Upper lobe of left lung (tissue), 6 donors: ENCODE measurements around the gene SLC16A3. TPM values are rescaled to one million over a fixed set of nuclear protein-coding genes. Genes with fewer than 3 reads are reported as not detected.

Experiments used
- ATAC-seq, 2 donors: fragments of 200-7000 bp; cut with Tn5 transposase; one replicate each; pipeline ENCODE4 v1.9.1; 2022; ENCODE audit warnings: mild to moderate bottlenecking in 2 of 2, moderate library complexity in 2 of 2; ENCODE audit not compliant: low FRiP score in 2 of 2
- DNase-seq, 2 donors: peaks; one replicate each; pipeline ENCODE4 v3.0.0-alpha.2; 2019 to 2020
- H3K27ac ChIP-seq, 4 donors: fragments of 200-600 bp; sonication (generic); one replicate each; pipeline ENCODE4 v1.5.1; 2016 to 2019
- H3K27me3 ChIP-seq, 4 donors: fragments of 200-600 bp; sonication (generic); one replicate each; pipeline ENCODE4 v1.5.1; 2017 to 2019
- H3K36me3 ChIP-seq, 4 donors: fragments of 200-600 bp; sonication (generic); one replicate each; pipeline ENCODE4 v1.5.1; 2016 to 2019
- H3K4me1 ChIP-seq, 4 donors: fragments of 200-600 bp; sonication (generic); one replicate each; pipeline ENCODE4 v1.5.1; 2018 to 2019
- H3K4me3 ChIP-seq, 4 donors: fragments of 200-600 bp; sonication (generic); one replicate each; pipeline ENCODE4 v1.5.1; 2017 to 2019; ENCODE audit warnings: mild to moderate bottlenecking in 2 of 4, moderate library complexity in 1 of 4
- H3K9me3 ChIP-seq, 4 donors: fragments of 200-600 bp; sonication (generic); one replicate each; pipeline ENCODE4 v1.5.1; 2018 to 2019
- EP300 ChIP-seq, 4 donors: sonication (generic); formaldehyde crosslinking; IDR thresholded peaks; one replicate each; pipeline ENCODE4 v1.5.1; 2017; ENCODE audit warnings: antibody characterized with exemption in 4 of 4, control low read depth in 2 of 4
- POLR2A ChIP-seq, 4 donors: fragments of 450-650 bp; IDR thresholded peaks; one replicate each; pipeline ENCODE4 v1.5.1; 2016 to 2017; ENCODE audit warnings: antibody characterized with exemption in 4 of 4, mild to moderate bottlenecking in 2 of 4
- POLR2AphosphoS5 ChIP-seq, 2 donors: sonication (generic); formaldehyde crosslinking; IDR thresholded peaks; one replicate each; pipeline ENCODE4 v1.5.1; 2017; ENCODE audit warnings: antibody characterized with exemption in 2 of 2
- WGBS, 2 donors: methylation state at CpG; one replicate each; pipeline ENCODE4 v1.1.5; 2017 to 2018; 5-methylcytosine and 5-hydroxymethylcytosine counted together
- total RNA-seq, 6 donors: library from RNA; depleted of rRNA in 4 of 6; stranded (reverse); fragments of >200 nt in 4 of 6; gene quantifications; one replicate each; pipeline versions ENCODE4 v1.1.0 to v1.2.1, GENCODE V29; 2016 to 2021
- TF ChIP-seq, protein P1 (sequence below), 6 experiments: fragments of 450-650 bp in 4 of 6; fragments of 200-600 bp in 2 of 6; sonication (generic) in 2 of 6; IDR thresholded peaks; one replicate each; pipeline ENCODE4 v1.5.1; 2016 to 2019; ENCODE audit warnings: antibody characterized with exemption in 6 of 6
- donor health status: DM: no; HTN: no; CAD: no; lungs with moderate emphysema.
- donor health status: DM: no; HTN: yes; CAD: no; lungs with severe emphysema.

Gene SLC16A3
- total RNA-seq, 6 donors from 2014 or later = 33.5 to 134 (median 102) TPM

DNA sequence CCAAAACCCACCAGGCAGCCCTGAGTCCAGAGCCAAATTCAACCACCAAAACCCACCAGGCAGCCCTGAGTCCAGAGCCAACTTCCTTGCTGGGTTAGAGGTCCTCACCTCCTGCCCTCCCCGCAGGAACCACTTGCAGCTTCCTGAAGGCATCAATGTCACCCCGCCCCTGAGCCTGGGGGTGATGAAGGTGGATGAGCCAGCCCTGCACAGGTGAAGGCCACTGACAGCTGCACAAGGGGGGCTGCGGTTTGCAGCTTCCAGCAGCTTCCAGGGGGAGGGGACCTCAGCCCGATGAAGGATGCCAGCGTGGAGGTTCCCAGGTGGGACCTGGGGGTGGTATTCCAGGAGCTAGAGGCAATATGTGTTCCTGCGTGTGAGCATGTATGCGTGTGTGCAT lies 52.2 kb downstream of the SLC16A3 start:
- no peaks in the 10 kb centered on the region for H3K36me3 ChIP-seq
- peaks cover 7 to 28% (median 12%) of the 10 kb centered on the region in 4 donors for H3K4me1 ChIP-seq
- TF ChIP-seq POLR2A (IDR thresholded peaks at IDR 0.05) = no peak
- no peak for TF ChIP-seq EP300 (IDR thresholded peaks at IDR 0.05)
- TF ChIP-seq POLR2AphosphoS5 (IDR thresholded peaks at IDR 0.05) = no peak
- TF ChIP-seq, protein P1, sequence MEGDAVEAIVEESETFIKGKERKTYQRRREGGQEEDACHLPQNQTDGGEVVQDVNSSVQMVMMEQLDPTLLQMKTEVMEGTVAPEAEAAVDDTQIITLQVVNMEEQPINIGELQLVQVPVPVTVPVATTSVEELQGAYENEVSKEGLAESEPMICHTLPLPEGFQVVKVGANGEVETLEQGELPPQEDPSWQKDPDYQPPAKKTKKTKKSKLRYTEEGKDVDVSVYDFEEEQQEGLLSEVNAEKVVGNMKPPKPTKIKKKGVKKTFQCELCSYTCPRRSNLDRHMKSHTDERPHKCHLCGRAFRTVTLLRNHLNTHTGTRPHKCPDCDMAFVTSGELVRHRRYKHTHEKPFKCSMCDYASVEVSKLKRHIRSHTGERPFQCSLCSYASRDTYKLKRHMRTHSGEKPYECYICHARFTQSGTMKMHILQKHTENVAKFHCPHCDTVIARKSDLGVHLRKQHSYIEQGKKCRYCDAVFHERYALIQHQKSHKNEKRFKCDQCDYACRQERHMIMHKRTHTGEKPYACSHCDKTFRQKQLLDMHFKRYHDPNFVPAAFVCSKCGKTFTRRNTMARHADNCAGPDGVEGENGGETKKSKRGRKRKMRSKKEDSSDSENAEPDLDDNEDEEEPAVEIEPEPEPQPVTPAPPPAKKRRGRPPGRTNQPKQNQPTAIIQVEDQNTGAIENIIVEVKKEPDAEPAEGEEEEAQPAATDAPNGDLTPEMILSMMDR (IDR thresholded peaks at IDR 0.05) = no peak
- ATAC-seq (no peak), DNase-seq (no peak)
- no peak overlapping the region for H3K27ac ChIP-seq
- no peaks in the 10 kb centered on the region for H3K9me3 ChIP-seq
- no peaks in the 10 kb centered on the region for H3K27me3 ChIP-seq
- no peak overlapping the region for H3K4me3 ChIP-seq
- 70 to 76% methylated on average over 4 to 7 of the region's 7 CpGs for WGBS, 2 donors

DNA sequence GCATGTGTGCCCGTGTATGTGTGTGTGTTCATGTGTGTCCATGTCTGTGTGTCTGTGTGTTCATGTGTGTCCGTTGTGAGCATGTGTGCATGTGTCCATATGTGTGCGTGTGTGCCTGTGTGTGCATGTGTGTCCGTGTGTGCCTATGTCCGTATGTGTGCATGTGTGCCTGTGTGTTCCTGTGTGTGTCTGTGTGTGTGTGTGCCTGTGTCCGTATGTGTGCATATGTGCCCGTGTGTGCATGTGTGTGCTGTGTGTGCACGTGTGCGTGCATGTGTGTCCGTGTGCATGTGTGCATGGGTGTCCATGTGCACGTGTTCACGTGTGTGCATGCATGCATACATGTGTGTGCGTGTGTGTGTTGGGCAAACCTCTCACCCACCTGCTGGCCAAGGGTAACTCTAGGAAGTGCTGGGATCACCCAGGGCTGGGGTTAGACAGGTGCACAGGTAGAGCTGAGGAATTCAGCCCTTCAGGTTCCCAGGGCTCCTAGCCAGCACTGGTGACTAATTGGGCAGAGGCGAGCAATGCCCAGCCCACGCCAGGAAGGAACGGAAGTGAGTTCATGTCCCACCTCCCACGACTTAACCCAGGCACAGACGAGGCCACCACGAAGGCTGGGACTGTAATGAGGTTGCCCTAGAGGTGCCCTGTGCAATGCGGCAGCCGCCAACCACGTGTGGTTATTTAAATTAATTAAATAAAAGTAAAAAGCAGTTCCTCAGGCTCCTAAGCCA lies 52.8 kb downstream of the SLC16A3 start:
- WGBS, 2 donors = 67 to 70% methylated on average over 21 to 22 of the region's 22 CpGs
- Histone ChIP-seq H3K4me1 (peaks cover 7 to 28% (median 12%) of the 10 kb centered on the region in 4 donors), H3K36me3 (no peaks in the 10 kb centered on the region), H3K4me3 (no peak overlapping the region), H3K9me3 (no peaks in the 10 kb centered on the region), H3K27ac (peak overlapping the region in 3 of 4 donors; percentile 14 to 27 (median 16)), H3K27me3 (no peaks in the 10 kb centered on the region)
- ATAC-seq (peak; percentile 63 to 76), DNase-seq (peak in 1 of 2 donors; percentile 80)
- TF ChIP-seq POLR2AphosphoS5 (IDR thresholded peaks at IDR 0.05) (peak; percentile 12 to 44), POLR2A (IDR thresholded peaks at IDR 0.05) (no peak), EP300 (IDR thresholded peaks at IDR 0.05) (no peak)
- TF ChIP-seq, protein P1 (IDR thresholded peaks at IDR 0.05) = no peak

DNA sequence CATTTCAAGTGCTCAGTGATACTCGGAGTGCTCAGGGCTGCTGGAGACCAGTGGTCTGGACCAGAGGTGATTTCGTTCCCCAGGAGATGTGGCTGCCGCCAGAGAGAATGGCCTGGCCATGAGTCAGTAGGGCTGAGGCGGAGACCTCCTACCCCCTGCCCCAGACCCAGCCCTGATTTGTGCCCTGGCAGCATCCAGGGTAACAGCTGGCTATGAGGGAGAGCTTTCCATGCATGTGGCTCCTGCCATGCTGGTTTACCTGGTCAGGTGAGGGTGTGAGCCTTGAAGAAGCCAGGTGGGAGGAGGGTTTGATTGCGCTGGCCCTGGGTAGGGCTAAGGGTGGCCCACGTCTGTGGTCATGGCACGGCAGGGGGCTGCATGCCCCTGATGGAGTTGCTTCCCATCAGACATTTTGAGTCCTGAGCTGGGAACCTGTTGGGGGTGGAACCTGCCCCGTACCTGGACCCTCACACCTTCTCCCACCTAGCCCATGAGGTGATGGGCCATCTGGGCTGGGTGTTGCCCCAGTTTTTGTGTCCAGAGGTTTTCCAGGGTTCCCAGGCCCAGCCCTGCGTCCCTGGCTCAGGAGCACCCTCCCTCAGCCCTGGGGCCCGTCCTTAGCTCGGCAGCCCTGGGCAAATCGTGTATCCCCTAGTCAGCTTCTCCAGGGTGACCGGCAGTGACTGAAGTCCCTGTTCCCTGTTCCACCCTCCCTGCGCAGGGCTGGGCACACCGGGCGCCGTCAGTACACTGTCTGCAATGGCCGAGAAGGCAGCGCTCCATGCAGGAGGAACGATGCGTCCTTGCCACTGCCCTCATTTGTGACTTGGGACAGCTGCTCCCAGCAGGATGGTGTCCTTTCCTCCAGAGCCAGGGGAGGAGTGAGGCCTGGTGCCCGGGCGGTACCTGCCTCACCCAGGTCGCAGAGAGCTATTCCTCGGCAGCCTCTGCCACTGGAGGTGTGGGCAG lies 53.7 kb downstream of the SLC16A3 start:
- DNase-seq (no peak), ATAC-seq (peak in 1 of 2 donors; percentile 19)
- Histone ChIP-seq H3K27ac (peak overlapping the region in 3 of 4 donors; percentile 14 to 27 (median 16)), H3K4me3 (no peak overlapping the region), H3K27me3 (no peaks in the 10 kb centered on the region), H3K4me1 (peaks cover 13 to 28% (median 16%) of the 10 kb centered on the region in 4 donors), H3K36me3 (no peaks in the 10 kb centered on the region), H3K9me3 (no peaks in the 10 kb centered on the region)
- WGBS, 2 donors = 82 to 85% methylated on average over 8 to 24 of the region's 25 CpGs
- TF ChIP-seq EP300 (IDR thresholded peaks at IDR 0.05) (no peak), POLR2A (IDR thresholded peaks at IDR 0.05) (no peak)
- TF ChIP-seq, protein P1 (IDR thresholded peaks at IDR 0.05) = no peak

DNA sequence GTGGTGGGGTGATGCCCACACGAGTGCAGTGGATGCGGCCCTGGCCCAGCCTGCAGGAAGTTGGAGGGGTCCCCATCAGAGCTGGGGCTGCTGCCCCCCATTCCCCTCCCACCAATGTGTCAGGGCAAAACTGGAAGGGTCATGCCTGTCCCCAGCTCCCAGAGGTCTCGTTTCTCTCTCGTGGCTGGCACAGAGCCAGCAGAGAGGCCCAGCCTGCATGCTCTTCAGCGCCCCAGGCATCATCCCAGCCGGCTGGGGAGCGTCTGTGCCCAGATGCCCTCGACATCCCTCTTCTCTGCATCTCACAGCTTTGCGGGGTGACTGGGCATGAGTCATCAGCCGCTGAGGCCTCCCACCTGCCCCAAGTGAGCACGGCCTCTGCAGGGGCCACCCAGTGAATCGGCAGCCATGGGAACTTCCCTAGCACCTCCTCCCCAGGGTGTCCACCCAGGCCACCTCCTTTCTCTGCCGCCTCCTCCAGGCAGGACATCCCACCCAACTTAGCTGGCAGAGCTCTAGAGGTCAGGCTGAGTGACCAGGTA lies 54.4 kb downstream of the SLC16A3 start:
- TF ChIP-seq, protein P1 (IDR thresholded peaks at IDR 0.05) = no peak
- TF ChIP-seq POLR2AphosphoS5 (IDR thresholded peaks at IDR 0.05) (no peak), EP300 (IDR thresholded peaks at IDR 0.05) (no peak), POLR2A (IDR thresholded peaks at IDR 0.05) (no peak)
- H3K36me3 ChIP-seq = no peaks in the 10 kb centered on the region
- H3K4me1 ChIP-seq = peaks cover 20 to 36% (median 24%) of the 10 kb centered on the region in 4 donors
- no peak overlapping the region for H3K27ac ChIP-seq
- H3K4me3 ChIP-seq = no peak overlapping the region
- no peaks in the 10 kb centered on the region for H3K9me3 ChIP-seq
- DNase-seq (no peak), ATAC-seq (no peak)
- 50 to 57% methylated on average over 5 to 13 of the region's 13 CpGs for WGBS, 2 donors
- no peaks in the 10 kb centered on the region for H3K27me3 ChIP-seq
